HFFc6 (cell line): ENCODE results near the gene UGT2B17. TPM values are rescaled to one million over a fixed set of nuclear protein-coding genes. Genes with fewer than 3 reads are reported as not detected.
"Not testable (repeated sequence)": the region's sequence is repeated elsewhere in the genome, so short reads cannot be mapped to it uniquely, and the experiment has no call there.

Experiments used
- DNase-seq: peaks from one replicate; pipeline ENCODE4 v3.0.0-alpha.2; 2018
- H3K27ac Mint-ChIP-seq: 2 replicates; pipeline ENCODE4 v1.8.0; 2020; ENCODE audit warnings: mild to moderate bottlenecking, mixed read lengths
- H3K27me3 Mint-ChIP-seq: 2 replicates; pipeline ENCODE4 v1.8.0; 2021; ENCODE audit warnings: mild to moderate bottlenecking, moderate library complexity, mixed read lengths; ENCODE audit not compliant: insufficient read depth
- H3K36me3 Mint-ChIP-seq: 2 replicates; pipeline ENCODE4 v1.8.0; 2021; ENCODE audit warnings: low read depth, mixed read lengths
- H3K4me1 Mint-ChIP-seq: 2 replicates; pipeline ENCODE4 v1.8.0; 2020; ENCODE audit warnings: low read depth, mixed read lengths
- H3K4me3 Mint-ChIP-seq: 2 replicates; pipeline ENCODE4 v1.8.0; 2020; ENCODE audit warnings: mild to moderate bottlenecking, moderate library complexity, mixed read lengths
- H3K9me3 Mint-ChIP-seq: 2 replicates; pipeline ENCODE4 v1.8.0; 2020; ENCODE audit warnings: mild to moderate bottlenecking, mixed read lengths
- long read RNA-seq: library from polyadenylated mRNA; unstranded; transcript quantifications from one replicate; pipeline ENCODE4 v2.0.0, GENCODE V29; 2019
- total RNA-seq, 6 experiments: library from RNA; stranded (reverse); fragmentation: NEBNext Ultra II Directional; extraction: Animal tissue kit (Norgen Biotek cat#: 25700); gene quantifications; 2 replicates in 1 of 6; 3 replicates in 5 of 6; pipeline ENCODE4 v1.2.3, GENCODE V29; 2021
- TF ChIP-seq, protein P1 (sequence below): fragments of 200-600 bp; sonication (generic); IDR thresholded peaks from 2 replicates; pipeline ENCODE4 v1.5.0; 2021; ENCODE audit warnings: antibody characterized with exemption, mild to moderate bottlenecking

UGT2B17 gene
- total RNA-seq, result not detected
- long read RNA-seq, result 0 reads

DNA sequence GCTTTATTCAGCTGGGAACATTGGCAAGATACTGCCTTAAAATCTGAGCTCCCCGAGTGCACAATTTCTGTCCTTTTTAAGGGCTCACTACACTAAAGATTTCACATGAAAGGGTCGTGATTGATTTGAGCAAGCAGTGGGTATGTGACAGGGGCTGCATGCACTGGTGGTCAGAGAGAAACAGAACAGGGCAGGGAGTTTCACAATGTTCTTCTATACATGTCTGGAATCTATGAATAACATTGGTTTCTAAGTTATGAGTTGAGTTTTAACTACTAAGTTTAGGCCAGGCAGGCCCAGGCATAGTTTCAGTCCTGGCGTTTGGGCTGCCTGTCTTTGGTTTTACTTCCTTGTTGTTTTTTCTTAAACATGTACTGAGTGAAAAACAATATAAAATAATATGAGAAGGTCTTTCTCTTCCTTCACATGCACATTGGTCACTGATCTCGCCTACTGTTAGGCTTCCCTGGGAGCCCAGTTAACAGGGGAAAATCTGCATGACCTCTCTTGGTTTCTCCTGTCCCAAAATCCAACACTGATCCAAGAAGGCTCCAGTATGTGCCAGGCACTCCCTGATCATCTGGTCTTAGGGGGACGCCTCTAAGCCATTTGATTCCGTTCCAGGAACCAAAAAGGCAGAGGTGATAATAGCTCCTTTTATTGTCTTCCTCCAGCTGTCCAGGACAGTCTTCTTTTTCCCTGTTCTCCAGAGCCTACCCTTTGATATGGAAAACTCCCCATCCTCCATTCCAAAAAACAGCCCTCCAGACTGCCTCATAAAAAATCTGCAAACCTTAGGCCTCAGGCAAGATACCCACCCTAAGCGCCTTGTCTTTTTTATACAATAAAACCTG, at the start of gene UGT2B17:
Gene UGT2B17, minus strand, starts transcription at position 51 of the 854 bp plus-strand sequence. CDS start 7,838 bp downstream, outside the sequence.
- Mint-ChIP-seq H3K4me1 (no peaks in the 10 kb centered on the region), H3K4me3 (no peak within 1 kb of the TSS), H3K36me3 (no peaks in the 10 kb centered on the region; the same call in none of the 2 replicates), H3K9me3 (peaks cover 33% of the 10 kb centered on the region), H3K27me3 (peaks cover 2% of the 10 kb centered on the region; the same call in 1 of the 2 replicates), H3K27ac (no peak within 1 kb of the TSS)
- DNase-seq, result no peak
- TF ChIP-seq, protein P1, sequence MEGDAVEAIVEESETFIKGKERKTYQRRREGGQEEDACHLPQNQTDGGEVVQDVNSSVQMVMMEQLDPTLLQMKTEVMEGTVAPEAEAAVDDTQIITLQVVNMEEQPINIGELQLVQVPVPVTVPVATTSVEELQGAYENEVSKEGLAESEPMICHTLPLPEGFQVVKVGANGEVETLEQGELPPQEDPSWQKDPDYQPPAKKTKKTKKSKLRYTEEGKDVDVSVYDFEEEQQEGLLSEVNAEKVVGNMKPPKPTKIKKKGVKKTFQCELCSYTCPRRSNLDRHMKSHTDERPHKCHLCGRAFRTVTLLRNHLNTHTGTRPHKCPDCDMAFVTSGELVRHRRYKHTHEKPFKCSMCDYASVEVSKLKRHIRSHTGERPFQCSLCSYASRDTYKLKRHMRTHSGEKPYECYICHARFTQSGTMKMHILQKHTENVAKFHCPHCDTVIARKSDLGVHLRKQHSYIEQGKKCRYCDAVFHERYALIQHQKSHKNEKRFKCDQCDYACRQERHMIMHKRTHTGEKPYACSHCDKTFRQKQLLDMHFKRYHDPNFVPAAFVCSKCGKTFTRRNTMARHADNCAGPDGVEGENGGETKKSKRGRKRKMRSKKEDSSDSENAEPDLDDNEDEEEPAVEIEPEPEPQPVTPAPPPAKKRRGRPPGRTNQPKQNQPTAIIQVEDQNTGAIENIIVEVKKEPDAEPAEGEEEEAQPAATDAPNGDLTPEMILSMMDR, result no peak

DNA sequence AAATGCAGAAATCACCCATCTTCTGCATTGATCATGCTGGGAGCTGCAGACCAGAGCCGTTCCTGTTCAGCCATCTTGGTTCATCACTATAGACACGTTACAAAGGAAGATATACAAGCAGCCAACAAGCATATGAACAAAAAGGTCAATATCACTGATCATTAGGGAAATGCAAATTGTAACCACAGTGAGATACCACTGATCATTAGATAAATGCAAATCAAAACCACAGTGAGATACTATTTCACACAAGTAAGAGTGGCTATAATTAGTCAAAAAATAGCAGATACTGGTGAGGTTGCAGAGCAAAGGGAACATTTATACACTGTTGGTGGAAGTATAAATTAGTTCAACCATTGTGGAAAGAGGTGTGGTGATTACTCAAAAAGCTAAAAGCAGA, 46.6 kb upstream of the UGT2B17 start:
- not testable (repeated sequence) for H3K4me3 Mint-ChIP-seq, H3K27ac Mint-ChIP-seq, H3K27me3 Mint-ChIP-seq, H3K36me3 Mint-ChIP-seq, H3K4me1 Mint-ChIP-seq, DNase-seq
- peaks cover 37% of the 10 kb centered on the region for H3K9me3 Mint-ChIP-seq

DNA sequence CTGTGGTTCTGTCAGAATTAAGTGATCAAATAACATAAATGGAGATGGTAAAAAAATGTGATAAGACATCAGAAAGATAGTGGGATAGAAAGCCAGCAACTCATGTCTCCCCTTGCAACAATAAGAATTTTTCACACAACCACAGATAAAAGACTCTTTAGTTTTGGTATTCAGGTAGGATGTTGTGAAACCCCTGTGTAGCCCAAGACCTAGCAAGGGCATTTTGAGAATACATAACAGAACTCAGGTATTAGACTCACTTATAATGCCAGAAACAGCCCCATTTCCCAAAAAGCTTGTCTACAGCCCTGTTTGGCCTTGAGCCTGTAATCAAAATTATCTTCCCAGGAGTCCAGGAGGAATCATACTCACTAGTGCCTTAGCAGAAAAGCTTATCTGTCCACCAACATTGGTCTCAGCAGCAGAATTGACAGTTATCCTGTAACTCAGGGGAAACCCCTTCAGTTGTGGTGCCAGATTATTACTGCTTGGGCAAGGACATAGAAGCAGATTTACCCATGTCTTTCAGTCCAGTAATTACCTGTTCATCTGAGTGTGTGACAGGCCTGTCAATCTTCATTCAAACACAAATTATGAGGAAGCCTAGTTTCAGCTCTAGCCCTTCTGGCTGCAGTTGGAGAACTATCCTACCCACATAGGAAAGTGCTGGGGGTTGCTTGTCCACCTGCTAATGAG, 41.0 kb upstream of the UGT2B17 start:
- DNase-seq, result no peak
- no peaks in the 10 kb centered on the region for H3K36me3 Mint-ChIP-seq
- H3K4me3 Mint-ChIP-seq, result no peak overlapping the region
- TF ChIP-seq, protein P1, result no peak
- no peak overlapping the region for H3K27ac Mint-ChIP-seq
- H3K4me1 Mint-ChIP-seq, result no peaks in the 10 kb centered on the region
- H3K9me3 Mint-ChIP-seq, result peaks cover 38% of the 10 kb centered on the region
- no peaks in the 10 kb centered on the region for H3K27me3 Mint-ChIP-seq

DNA sequence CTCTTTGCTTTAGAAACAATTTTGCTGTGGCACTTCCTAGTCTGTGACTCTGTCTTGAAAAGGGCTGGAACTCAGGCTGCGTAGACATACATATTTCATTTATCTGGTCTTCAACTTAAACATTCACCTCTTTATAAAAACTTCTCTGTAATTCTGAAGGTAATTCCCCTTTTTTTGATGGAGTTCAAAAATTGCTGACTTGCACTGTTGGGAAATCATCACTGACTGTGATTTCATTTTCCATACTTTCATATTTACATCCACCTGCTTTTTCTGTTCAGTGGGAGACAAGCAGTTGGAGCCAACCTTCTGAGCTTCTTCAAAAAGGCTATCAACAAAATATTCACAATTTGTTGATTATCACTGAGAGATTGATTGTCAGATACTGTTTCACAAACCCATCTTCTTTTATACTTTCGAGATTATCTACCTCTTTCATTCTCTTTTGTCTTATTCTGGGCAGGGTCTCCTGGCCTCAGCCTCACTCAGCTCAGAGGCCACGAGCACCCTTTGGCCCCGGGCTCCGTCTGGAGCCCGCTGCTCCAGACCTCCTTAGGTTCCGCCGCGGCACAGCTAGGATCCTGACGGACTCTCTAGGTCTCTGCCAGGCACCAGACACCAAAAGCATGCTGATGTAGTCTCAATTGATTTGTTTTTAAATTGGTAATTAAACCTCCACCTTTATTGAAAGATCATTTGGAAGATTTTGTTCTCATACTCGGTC, 39.7 kb upstream of the UGT2B17 start:
- no peaks in the 10 kb centered on the region for H3K36me3 Mint-ChIP-seq
- DNase-seq, result no peak
- H3K9me3 Mint-ChIP-seq, result peaks cover 35% of the 10 kb centered on the region

DNA sequence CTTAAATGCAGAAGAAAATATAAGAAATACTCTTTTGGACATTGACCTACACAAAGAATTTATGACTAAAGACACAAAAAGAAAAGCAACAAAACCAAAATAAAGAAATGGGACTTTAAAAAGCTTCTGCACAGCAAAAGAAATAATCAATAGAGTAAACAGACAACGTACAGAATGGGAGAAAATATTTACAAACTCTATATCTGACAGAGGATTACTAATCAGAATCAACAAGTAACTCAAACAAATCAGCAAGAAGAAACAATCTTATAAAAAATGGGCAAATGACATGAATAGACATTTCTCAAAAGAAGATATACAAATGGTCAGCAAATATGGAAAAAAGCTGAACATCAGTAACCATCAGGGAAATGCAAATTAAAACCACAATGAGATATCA, 37.6 kb upstream of the UGT2B17 start:
- Mint-ChIP-seq H3K27me3 (no peaks in the 10 kb centered on the region), H3K36me3 (no peaks in the 10 kb centered on the region), H3K4me1 (no peaks in the 10 kb centered on the region), H3K4me3 (no peak overlapping the region), H3K9me3 (peaks cover 44% of the 10 kb centered on the region), H3K27ac (no peak overlapping the region)
- TF ChIP-seq, protein P1, result no peak
- DNase-seq, result no peak

More for the DNA sequence above, 39.7 kb upstream of the UGT2B17 start:
- no peak overlapping the region for H3K27ac Mint-ChIP-seq
- no peaks in the 10 kb centered on the region for H3K4me1 Mint-ChIP-seq
- TF ChIP-seq, protein P1, result no peak
- no peak overlapping the region for H3K4me3 Mint-ChIP-seq
- H3K27me3 Mint-ChIP-seq, result no peaks in the 10 kb centered on the region
